DOHH2 (cell line): ENCODE data around the gene NFIA.
A peak's percentile ranks its signal among the peaks of the same experiment; 100 is the strongest.

Source experiments
- H3F3A ChIP-seq: fragments of 200-600 bp; sonication (generic), shearing (Covaris generic); 2 replicates; pipeline ENCODE4 v1.6.0; 2016; ENCODE audit warnings: antibody characterized with exemption, mild to moderate bottlenecking; ENCODE audit not compliant: control insufficient read depth, insufficient read depth
- H3K27ac ChIP-seq: fragments of 200-600 bp; sonication (generic); 2 replicates; pipeline ENCODE4 v1.5.1; 2014; ENCODE audit warnings: low read depth, mild to moderate bottlenecking, low read length, moderate library complexity
- H3K27me3 ChIP-seq: fragments of 200-600 bp; sonication (generic); 2 replicates; pipeline ENCODE4 v1.6.1; 2014; ENCODE audit warnings: mild to moderate bottlenecking, low read length, mixed read lengths; ENCODE audit not compliant: control insufficient read depth
- H3K36me3 ChIP-seq: fragments of 200-600 bp; sonication (generic); 2 replicates; pipeline ENCODE4 v1.6.1; 2014; ENCODE audit warnings: mild to moderate bottlenecking, low read length, moderate library complexity, mixed read lengths; ENCODE audit not compliant: control insufficient read depth
- H3K4me1 ChIP-seq: fragments of 200-600 bp; sonication (generic); 2 replicates; pipeline ENCODE4 v1.6.1; 2014; ENCODE audit warnings: mild to moderate bottlenecking, low read length, mixed read lengths; ENCODE audit not compliant: control insufficient read depth
- H3K4me2 ChIP-seq: fragments of 200-600 bp; sonication (generic); 2 replicates; pipeline ENCODE4 v1.6.0; 2014; ENCODE audit warnings: mild to moderate bottlenecking, low read length, moderate library complexity
- H3K4me3 ChIP-seq: fragments of 200-600 bp; sonication (generic); 2 replicates; pipeline ENCODE4 v1.5.1; 2014; ENCODE audit warnings: mild to moderate bottlenecking, low read length, mixed read lengths
- H3K79me2 ChIP-seq: fragments of 200-600 bp; sonication (generic); 2 replicates; pipeline ENCODE4 v1.6.1; 2014; ENCODE audit warnings: mild to moderate bottlenecking, low read length, mixed read lengths; ENCODE audit not compliant: control insufficient read depth
- H3K9me2 ChIP-seq: fragments of 200-600 bp; sonication (generic); replicated peaks from 2 replicates; pipeline ENCODE4 v1.6.1; 2014; ENCODE audit warnings: mild to moderate bottlenecking, low read length, mixed read lengths; ENCODE audit not compliant: control insufficient read depth
- H3K9me3 ChIP-seq: fragments of 200-600 bp; sonication (generic); 2 replicates; pipeline ENCODE4 v1.6.1; 2014; ENCODE audit warnings: antibody characterized with exemption, low read length, mixed read lengths; ENCODE audit not compliant: control insufficient read depth, insufficient read depth
- H4K20me1 ChIP-seq: fragments of 200-600 bp; sonication (generic); 2 replicates; pipeline ENCODE4 v1.6.0; 2014; ENCODE audit warnings: low read depth, mild to moderate bottlenecking, antibody characterized with exemption, low read length, moderate library complexity; ENCODE audit not compliant: control insufficient read depth, insufficient read depth
- CTCF ChIP-seq: fragments of 200-600 bp; sonication (generic); IDR thresholded peaks from one replicate; pipeline ENCODE4 v1.5.1; 2014; ENCODE audit warnings: antibody characterized with exemption, mild to moderate bottlenecking, low read depth, low read length; ENCODE audit not compliant: poor library complexity, severe bottlenecking
- EZH2phosphoT487 ChIP-seq: fragments of 200-600 bp; sonication (generic); IDR thresholded peaks from 2 replicates; pipeline ENCODE4 v1.6.1; 2017; ENCODE audit warnings: borderline replicate concordance, mild to moderate bottlenecking, antibody characterized with exemption, low read length, moderate library complexity, mixed read lengths

NFIA gene

GRCh38 chr1:61337441-61337951 is 255.1 kb downstream of the NFIA start:
- no peak overlapping the region for H3K4me2 ChIP-seq
- 0 out of 2 replicates have a peak, but pooled peaks cover 2% of the 10 kb centered on the region for H3K36me3 ChIP-seq
- H3K9me3 ChIP-seq, result no peaks in the 10 kb centered on the region
- H3K79me2 ChIP-seq, result no peaks in the 10 kb centered on the region
- no peaks in the 10 kb centered on the region for H3K4me1 ChIP-seq
- H3K27ac ChIP-seq, result no peak overlapping the region
- no peaks in the 10 kb centered on the region for H3F3A ChIP-seq
- no peak for TF ChIP-seq EZH2phosphoT487
- TF ChIP-seq CTCF, result no peak
- H3K9me2 ChIP-seq, result no peaks in the 10 kb centered on the region
- H4K20me1 ChIP-seq, result no peaks in the 10 kb centered on the region
- H3K27me3 ChIP-seq, result no peaks in the 10 kb centered on the region
- no peak overlapping the region for H3K4me3 ChIP-seq

- H3K4me1 ChIP-seq, result no peaks in the 10 kb centered on the region
- H4K20me1 ChIP-seq, result no peaks in the 10 kb centered on the region
- H3F3A ChIP-seq, result no peaks in the 10 kb centered on the region
- H3K79me2 ChIP-seq, result no peaks in the 10 kb centered on the region
- H3K4me2 ChIP-seq, result no peak overlapping the region
- H3K9me3 ChIP-seq, result no peaks in the 10 kb centered on the region
- no peak overlapping the region for H3K4me3 ChIP-seq
- 0 out of 2 replicates have a peak, but pooled peaks cover 2% of the 10 kb centered on the region for H3K36me3 ChIP-seq
- H3K27ac ChIP-seq, result no peak overlapping the region
- H3K27me3 ChIP-seq, result no peaks in the 10 kb centered on the region
- no peak for TF ChIP-seq EZH2phosphoT487
- TF ChIP-seq CTCF, result peak; percentile 26
- H3K9me2 ChIP-seq, result no peaks in the 10 kb centered on the region
Measured at GRCh38 chr1:61337981-61338848, 255.9 kb downstream of the NFIA start.

GRCh38 chr1:61338899-61339298 is 256.5 kb downstream of the NFIA start:
- Histone ChIP-seq H4K20me1 (no peaks in the 10 kb centered on the region), H3K4me2 (no peak overlapping the region), H3F3A (no peaks in the 10 kb centered on the region), H3K4me3 (no peak overlapping the region), H3K9me3 (no peaks in the 10 kb centered on the region), H3K27ac (no peak overlapping the region), H3K27me3 (no peaks in the 10 kb centered on the region), H3K9me2 (no peaks in the 10 kb centered on the region), H3K79me2 (no peaks in the 10 kb centered on the region), H3K4me1 (no peaks in the 10 kb centered on the region), H3K36me3 (no peaks in the 10 kb centered on the region)
- TF ChIP-seq CTCF (no peak), EZH2phosphoT487 (no peak)
